HG02798 (cell line): ENCODE measurements around the gene RNF40.
"Not testable (repeated sequence)": the region's sequence is repeated elsewhere in the genome, so short reads cannot be mapped to it uniquely, and the experiment has no call there.

Source experiments
- ATAC-seq: cut with Tn5 transposase; IDR thresholded peaks from one replicate; pipeline ENCODE4 v1.9.1; 2021; ENCODE audit warnings: mild to moderate bottlenecking; ENCODE audit not compliant: unreplicated experiment, poor library complexity

RNF40 gene

DNA sequence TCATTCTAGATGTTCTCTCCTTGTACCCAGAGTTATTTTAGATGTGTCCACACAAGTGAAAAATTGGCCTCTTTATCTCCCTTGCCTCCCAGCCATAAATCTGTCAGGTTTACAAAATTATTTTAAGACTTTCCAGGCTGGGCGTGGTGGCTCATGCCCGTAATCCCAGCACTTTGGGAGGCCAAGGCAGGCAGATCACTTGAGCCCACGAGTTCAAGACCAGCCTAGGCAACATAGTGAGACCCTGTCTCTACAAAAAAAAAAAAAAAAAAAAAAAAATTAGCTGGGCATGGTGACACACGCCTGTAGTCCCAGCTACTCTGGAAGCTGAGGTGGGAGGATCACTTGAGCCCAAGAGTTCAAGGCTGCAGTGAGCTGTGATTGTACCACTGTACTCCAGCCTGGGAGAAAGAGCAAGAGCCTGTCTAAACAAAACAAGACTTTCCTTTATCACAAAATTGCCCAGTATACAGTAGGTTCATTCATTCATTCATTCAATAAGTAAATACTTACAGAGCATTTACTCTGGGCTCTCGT lies 46.8 kb downstream of the RNF40 start:
- not testable (repeated sequence) for ATAC-seq

DNA sequence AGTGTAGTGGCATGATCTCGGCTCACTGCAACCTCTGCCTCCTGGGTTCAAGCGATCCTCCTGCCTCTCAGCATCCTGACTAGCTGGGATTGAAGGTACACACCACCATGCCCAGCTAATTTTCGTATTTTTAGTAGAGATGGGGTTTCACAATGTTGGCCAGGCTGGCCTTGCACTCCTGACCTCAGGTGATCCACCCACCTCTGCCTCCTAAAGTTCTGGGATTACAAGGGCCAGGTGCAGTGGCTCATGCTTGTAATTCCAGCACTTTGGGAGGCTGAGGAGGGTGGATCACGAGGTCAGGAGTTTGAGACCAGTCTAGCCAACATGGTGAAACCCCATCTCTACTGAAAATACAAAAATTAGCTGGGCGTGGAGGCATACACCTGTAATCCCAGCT lies 47.6 kb downstream of the RNF40 start:
- not testable (repeated sequence) for ATAC-seq

DNA sequence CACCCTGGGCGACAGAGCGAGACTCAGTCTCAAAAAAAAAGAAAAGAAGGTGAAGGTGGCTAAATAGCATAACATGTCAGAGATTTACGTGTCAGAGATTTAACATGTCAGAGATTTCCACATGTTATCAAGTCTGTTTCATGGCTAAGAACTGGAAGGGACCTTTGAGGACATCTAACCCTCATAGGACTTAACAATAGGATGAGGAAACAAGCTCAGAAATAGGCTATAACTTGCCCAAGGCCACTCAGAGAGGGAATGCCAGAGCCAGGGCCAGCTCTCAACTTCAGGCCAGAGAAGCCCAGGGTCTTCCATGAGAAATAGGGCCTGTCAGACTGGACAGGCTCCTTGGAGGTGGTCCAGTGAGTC lies 51.7 kb downstream of the RNF40 start:
- ATAC-seq = no peak

DNA sequence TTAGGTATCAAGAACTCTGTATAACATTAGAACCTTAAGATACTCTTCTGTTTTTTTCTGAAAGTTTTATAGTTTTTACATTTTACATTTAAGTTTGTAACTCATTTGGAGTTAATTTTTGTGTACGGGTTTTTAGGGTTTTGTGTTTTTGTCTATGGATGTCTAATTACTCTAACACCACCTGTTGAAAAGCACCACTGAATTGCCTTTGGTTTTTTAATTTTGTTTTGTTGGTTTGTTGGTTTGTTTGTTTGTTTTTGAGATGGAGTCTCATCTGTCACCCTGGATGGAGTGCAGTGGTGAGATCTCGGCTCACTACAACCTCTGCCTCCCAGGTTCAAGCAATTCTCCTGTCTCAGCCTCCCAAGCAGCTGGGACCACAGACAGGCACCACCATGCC lies 54.6 kb downstream of the RNF40 start:
- no peak for ATAC-seq

DNA sequence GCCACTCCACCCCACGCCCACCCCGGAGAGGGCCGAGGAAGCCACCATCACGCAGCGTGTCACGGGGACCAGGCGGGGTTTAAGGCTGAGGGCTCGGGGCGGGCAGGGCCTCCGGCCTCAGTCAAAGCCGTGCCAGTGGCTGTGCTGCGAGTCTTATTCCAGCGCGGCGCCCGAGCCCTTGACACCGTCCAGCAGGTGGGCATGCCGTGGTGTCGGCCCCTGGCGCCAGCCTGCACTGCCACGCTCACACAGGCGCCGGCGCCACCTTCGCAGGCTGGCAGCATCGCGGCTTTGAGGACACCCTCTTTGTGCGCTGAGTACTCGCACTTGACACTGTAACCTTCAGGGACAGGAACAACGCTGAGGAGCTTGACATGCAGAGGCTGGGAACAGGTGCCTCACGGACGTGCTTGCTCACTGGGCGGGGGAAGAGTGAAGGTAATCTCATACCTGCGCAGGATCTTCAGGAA lies 58.9 kb downstream of the RNF40 start:
- no peak for ATAC-seq

DNA sequence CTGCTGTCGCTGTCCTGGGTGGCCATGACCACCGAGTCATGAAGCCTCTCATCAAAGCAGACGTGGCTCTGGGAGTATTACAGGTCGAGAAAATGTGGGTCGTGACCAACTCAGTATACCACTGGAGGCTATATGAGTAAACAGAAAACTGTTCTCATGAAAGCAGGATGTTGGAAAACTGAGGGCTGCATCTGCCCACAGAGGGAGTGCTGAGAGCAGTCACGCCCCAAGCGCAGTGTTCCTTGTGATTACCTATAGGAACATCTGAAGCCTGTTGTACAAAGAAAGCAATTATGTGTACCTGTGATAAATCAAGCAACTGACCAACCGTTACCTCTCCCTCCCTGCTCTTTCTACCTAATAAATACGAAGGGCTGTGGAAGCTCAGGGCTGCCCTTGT lies 59.3 kb downstream of the RNF40 start:
- ATAC-seq = not testable (repeated sequence)

DNA sequence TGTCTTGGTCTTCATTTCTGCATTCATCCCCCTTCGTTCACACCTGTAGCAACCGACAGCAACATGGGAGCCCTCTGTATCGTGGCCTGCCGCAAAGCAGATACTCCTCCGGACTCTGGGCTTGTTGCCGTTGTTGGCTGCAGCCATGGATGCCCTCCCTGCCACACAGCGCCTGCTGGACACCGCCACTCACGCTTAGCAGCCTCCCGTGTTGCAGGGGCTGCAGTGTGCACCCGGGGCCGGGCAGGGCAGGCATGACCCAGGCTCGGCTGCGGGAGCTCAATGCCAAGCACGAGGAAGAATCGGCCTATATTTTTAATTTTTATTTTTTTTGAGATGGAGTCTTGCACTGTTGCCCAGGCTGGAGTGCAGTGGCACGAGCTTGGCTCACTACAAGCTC lies 59.8 kb downstream of the RNF40 start:
- no peak for ATAC-seq
